OCI-LY7 (cell line): ENCODE data around the gene APOL3.
"Not testable (repeated sequence)": the region's sequence is repeated elsewhere in the genome, so short reads cannot be mapped to it uniquely, and the experiment has no call there.

ENCODE experiments used
- EZH2phosphoT487 ChIP-seq: fragments of 200-600 bp; sonication (generic); IDR thresholded peaks from 2 replicates; pipeline ENCODE4 v1.6.1; 2018; ENCODE audit warnings: low read depth, borderline replicate concordance, mild to moderate bottlenecking, mixed run types, antibody characterized with exemption, low read length, moderate library complexity, mixed read lengths
- TF ChIP-seq, protein P1 (sequence below): fragments of 200-600 bp; sonication (generic); conservative IDR thresholded peaks from 2 replicates; pipeline ENCODE4 v1.5.1; 2014; ENCODE audit warnings: mild to moderate bottlenecking, antibody characterized with exemption, low read length, moderate library complexity, mixed read lengths

DNA sequence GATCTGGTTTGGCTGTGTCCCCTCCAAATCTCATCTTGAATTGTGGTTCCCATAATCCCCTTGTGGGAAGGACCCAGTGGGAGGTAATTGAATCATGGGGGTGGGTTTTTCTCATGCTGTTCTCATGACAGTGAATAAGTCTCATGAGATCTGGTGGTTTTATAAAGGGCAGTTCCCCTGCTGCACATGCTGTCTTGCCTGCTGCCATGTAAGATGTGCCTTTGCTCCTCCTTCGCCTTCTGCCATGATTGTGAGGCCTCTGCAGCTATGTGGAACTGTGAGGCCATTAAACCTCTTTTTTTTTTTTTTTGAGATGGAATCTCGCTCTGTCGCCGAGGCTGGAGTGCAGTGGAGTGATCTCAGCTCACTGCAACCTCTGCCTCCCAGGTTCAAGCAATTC lies 59.6 kb downstream of the APOL3 start:
- TF ChIP-seq, protein P1, sequence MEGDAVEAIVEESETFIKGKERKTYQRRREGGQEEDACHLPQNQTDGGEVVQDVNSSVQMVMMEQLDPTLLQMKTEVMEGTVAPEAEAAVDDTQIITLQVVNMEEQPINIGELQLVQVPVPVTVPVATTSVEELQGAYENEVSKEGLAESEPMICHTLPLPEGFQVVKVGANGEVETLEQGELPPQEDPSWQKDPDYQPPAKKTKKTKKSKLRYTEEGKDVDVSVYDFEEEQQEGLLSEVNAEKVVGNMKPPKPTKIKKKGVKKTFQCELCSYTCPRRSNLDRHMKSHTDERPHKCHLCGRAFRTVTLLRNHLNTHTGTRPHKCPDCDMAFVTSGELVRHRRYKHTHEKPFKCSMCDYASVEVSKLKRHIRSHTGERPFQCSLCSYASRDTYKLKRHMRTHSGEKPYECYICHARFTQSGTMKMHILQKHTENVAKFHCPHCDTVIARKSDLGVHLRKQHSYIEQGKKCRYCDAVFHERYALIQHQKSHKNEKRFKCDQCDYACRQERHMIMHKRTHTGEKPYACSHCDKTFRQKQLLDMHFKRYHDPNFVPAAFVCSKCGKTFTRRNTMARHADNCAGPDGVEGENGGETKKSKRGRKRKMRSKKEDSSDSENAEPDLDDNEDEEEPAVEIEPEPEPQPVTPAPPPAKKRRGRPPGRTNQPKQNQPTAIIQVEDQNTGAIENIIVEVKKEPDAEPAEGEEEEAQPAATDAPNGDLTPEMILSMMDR: not testable (repeated sequence)
- TF ChIP-seq EZH2phosphoT487: not testable (repeated sequence)
